Endothelial cell of umbilical vein (primary cell): ENCODE results near the gene PI4KA.

ENCODE experiments used
- EZH2 ChIP-seq: IDR thresholded peaks from 2 replicates; pipeline ENCODE4 v1.6.1; 2012; ENCODE audit warnings: borderline replicate concordance, low read depth, mild to moderate bottlenecking, moderate library complexity, low read length, inconsistent platforms; ENCODE audit not compliant: severe bottlenecking
- FOS ChIP-seq: IDR thresholded peaks from 2 replicates; pipeline ENCODE4 v1.6.1; 2011; ENCODE audit warnings: mild to moderate bottlenecking, low read length, moderate library complexity, borderline replicate concordance; ENCODE audit not compliant: insufficient read depth
- GATA2 ChIP-seq: IDR thresholded peaks from 2 replicates; pipeline ENCODE4 v1.7.0; 2011; ENCODE audit warnings: low read depth, mild to moderate bottlenecking, moderate library complexity, mixed read lengths, low read length; ENCODE audit not compliant: insufficient read length, insufficient read depth
- JUN ChIP-seq: IDR thresholded peaks from 2 replicates; pipeline ENCODE4 v1.6.1; 2011; ENCODE audit warnings: borderline replicate concordance, low read depth; ENCODE audit not compliant: insufficient read length, insufficient read depth
- MYC ChIP-seq: IDR thresholded peaks from one replicate; pipeline ENCODE4 v1.6.1; 2011; ENCODE audit warnings: mild to moderate bottlenecking, low read depth, low read length
- POLR2A ChIP-seq: IDR thresholded peaks from 2 replicates; pipeline ENCODE4 v1.6.1; 2012; ENCODE audit warnings: low read depth, mild to moderate bottlenecking, control low read depth, low read length
- POLR2AphosphoS5 ChIP-seq: IDR thresholded peaks from 2 replicates; pipeline ENCODE4 v1.6.1; 2012; ENCODE audit warnings: low read depth, mild to moderate bottlenecking, control low read depth, low read length, moderate library complexity; ENCODE audit not compliant: insufficient read depth
- TF ChIP-seq, protein P1 (sequence below), 2 donors: IDR thresholded peaks; 1 replicate in 1 of 2; 2 replicates in 1 of 2; pipeline ENCODE4 v1.5.1; 2011; ENCODE audit warnings: low read length in 2 of 2, mild to moderate bottlenecking in 2 of 2, moderate library complexity in 2 of 2, control low read depth in 1 of 2, inconsistent platforms in 1 of 2, low read depth in 1 of 2; ENCODE audit not compliant: insufficient read depth in 1 of 2; ENCODE audit errors: extremely low read depth in 1 of 2
- TF ChIP-seq, protein P2 (sequence below): IDR thresholded peaks from 2 replicates; pipeline ENCODE4 v1.6.1; 2011; ENCODE audit not compliant: insufficient read depth, insufficient read length

DNA sequence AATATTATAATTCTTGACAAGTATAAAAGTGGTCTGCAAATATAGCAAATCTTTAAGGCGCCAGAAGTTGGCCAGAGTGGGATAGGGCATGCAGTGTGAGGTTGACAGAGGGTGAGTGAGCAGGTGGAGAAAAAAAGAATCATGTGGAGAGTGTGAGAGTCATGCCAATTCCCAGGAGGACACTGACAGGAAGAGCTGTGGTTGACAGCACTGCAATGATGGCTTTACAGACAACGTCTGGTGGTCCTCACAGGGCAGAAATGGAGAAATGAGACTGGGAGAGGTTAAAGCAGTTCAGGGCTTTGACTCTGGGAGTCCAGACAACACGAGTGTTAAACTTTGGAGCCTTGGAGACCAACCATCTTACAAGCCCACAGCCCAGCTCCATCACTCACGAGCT is 49.8 kb downstream of the PI4KA start:
- TF ChIP-seq POLR2AphosphoS5 (no peak), JUN (no peak), POLR2A (no peak), FOS (no peak), MYC (no peak), EZH2 (no peak), GATA2 (no peak)
- TF ChIP-seq, protein P1, sequence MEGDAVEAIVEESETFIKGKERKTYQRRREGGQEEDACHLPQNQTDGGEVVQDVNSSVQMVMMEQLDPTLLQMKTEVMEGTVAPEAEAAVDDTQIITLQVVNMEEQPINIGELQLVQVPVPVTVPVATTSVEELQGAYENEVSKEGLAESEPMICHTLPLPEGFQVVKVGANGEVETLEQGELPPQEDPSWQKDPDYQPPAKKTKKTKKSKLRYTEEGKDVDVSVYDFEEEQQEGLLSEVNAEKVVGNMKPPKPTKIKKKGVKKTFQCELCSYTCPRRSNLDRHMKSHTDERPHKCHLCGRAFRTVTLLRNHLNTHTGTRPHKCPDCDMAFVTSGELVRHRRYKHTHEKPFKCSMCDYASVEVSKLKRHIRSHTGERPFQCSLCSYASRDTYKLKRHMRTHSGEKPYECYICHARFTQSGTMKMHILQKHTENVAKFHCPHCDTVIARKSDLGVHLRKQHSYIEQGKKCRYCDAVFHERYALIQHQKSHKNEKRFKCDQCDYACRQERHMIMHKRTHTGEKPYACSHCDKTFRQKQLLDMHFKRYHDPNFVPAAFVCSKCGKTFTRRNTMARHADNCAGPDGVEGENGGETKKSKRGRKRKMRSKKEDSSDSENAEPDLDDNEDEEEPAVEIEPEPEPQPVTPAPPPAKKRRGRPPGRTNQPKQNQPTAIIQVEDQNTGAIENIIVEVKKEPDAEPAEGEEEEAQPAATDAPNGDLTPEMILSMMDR (IDR thresholded peaks at IDR 0.05; ENCODE audit: extremely low read depth in 1 of 2, insufficient read depth in 1 of 2, low read depth in 1 of 2, low read length in 2 of 2) = no peak
- TF ChIP-seq, protein P2, sequence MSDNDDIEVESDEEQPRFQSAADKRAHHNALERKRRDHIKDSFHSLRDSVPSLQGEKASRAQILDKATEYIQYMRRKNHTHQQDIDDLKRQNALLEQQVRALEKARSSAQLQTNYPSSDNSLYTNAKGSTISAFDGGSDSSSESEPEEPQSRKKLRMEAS = no peak
